Measurements from ENCODE around the gene FUT3.

FUT3 gene

GRCh38 chr19:5811117-5811516 is 40.1 kb downstream of the FUT3 start:
- Histone ChIP-seq H3K9ac (ENCODE audit: low read depth, low read length) (no peak overlapping the region), H3K27me3 (ENCODE audit: insufficient read depth, low read length) (peaks cover 7% of the 10 kb centered on the region; the same call in 1 of the 2 replicates), H3K36me3 (ENCODE audit: insufficient read depth, low read depth, low read length) (no peaks in the 10 kb centered on the region), H3K4me3 (ENCODE audit: low read length) (no peak overlapping the region), H3K27ac (ENCODE audit: low read length) (no peak overlapping the region), H3K4me1 (ENCODE audit: insufficient read depth, low read length) (no peaks in the 10 kb centered on the region; the same call in 1 of the 2 replicates), H3K9me3 (ENCODE audit: insufficient read depth, low read depth, low read length) (no peaks in the 10 kb centered on the region)

GRCh38 chr19:5809469-5809868 is 41.8 kb downstream of the FUT3 start:
- Histone ChIP-seq H3K9ac (ENCODE audit: low read depth, low read length) (no peak overlapping the region), H3K9me3 (ENCODE audit: insufficient read depth, low read depth, low read length) (no peaks in the 10 kb centered on the region), H3K27me3 (ENCODE audit: insufficient read depth, low read length) (peaks cover 14% of the 10 kb centered on the region; the same call in 1 of the 2 replicates), H3K4me1 (ENCODE audit: insufficient read depth, low read length) (no peaks in the 10 kb centered on the region; the same call in 1 of the 2 replicates), H3K27ac (ENCODE audit: low read length) (no peak overlapping the region), H3K36me3 (ENCODE audit: insufficient read depth, low read depth, low read length) (no peaks in the 10 kb centered on the region), H3K4me3 (ENCODE audit: low read length) (no peak overlapping the region)

GRCh38 chr19:5809053-5809452 is 42.2 kb downstream of the FUT3 start:
- Histone ChIP-seq H3K9ac (ENCODE audit: low read depth, low read length) (no peak overlapping the region), H3K4me3 (ENCODE audit: low read length) (no peak overlapping the region), H3K36me3 (ENCODE audit: insufficient read depth, low read depth, low read length) (no peaks in the 10 kb centered on the region), H3K4me1 (ENCODE audit: insufficient read depth, low read length) (no peaks in the 10 kb centered on the region; the same call in 1 of the 2 replicates), H3K27me3 (ENCODE audit: insufficient read depth, low read length) (peaks cover 14% of the 10 kb centered on the region; the same call in 1 of the 2 replicates), H3K9me3 (ENCODE audit: insufficient read depth, low read depth, low read length) (no peaks in the 10 kb centered on the region), H3K27ac (ENCODE audit: low read length) (no peak overlapping the region)

GRCh38 chr19:5808120-5808816 is 43.0 kb downstream of the FUT3 start:
- peaks cover 20% of the 10 kb centered on the region for H3K27me3 ChIP-seq (ENCODE audit: insufficient read depth, low read length)
- no peak overlapping the region for H3K4me3 ChIP-seq (ENCODE audit: low read length)
- H3K9ac ChIP-seq (ENCODE audit: low read depth, low read length) = no peak overlapping the region
- H3K4me1 ChIP-seq (ENCODE audit: insufficient read depth, low read length) = no peaks in the 10 kb centered on the region; the same call in 1 of the 2 replicates
- H3K9me3 ChIP-seq (ENCODE audit: insufficient read depth, low read depth, low read length) = no peaks in the 10 kb centered on the region
- H3K36me3 ChIP-seq (ENCODE audit: insufficient read depth, low read depth, low read length) = no peaks in the 10 kb centered on the region
- H3K27ac ChIP-seq (ENCODE audit: low read length) = no peak overlapping the region

GRCh38 chr19:5806905-5807304 is 44.3 kb downstream of the FUT3 start:
- Histone ChIP-seq H3K27ac (ENCODE audit: low read length) (no peak overlapping the region), H3K9ac (ENCODE audit: low read depth, low read length) (no peak overlapping the region), H3K4me3 (ENCODE audit: low read length) (no peak overlapping the region), H3K9me3 (ENCODE audit: insufficient read depth, low read depth, low read length) (no peaks in the 10 kb centered on the region), H3K4me1 (ENCODE audit: insufficient read depth, low read length) (no peaks in the 10 kb centered on the region; the same call in 1 of the 2 replicates), H3K27me3 (ENCODE audit: insufficient read depth, low read length) (peaks cover 31% of the 10 kb centered on the region), H3K36me3 (ENCODE audit: insufficient read depth, low read depth, low read length) (no peaks in the 10 kb centered on the region)

GRCh38 chr19:5806133-5806489 is 45.1 kb downstream of the FUT3 start:
- no peak overlapping the region; the same call in 1 of the 2 replicates for H3K9ac ChIP-seq (ENCODE audit: low read depth, low read length)
- H3K27me3 ChIP-seq (ENCODE audit: insufficient read depth, low read length) = peaks cover 34% of the 10 kb centered on the region
- no peaks in the 10 kb centered on the region; the same call in 1 of the 2 replicates for H3K4me1 ChIP-seq (ENCODE audit: insufficient read depth, low read length)
- H3K36me3 ChIP-seq (ENCODE audit: insufficient read depth, low read depth, low read length) = no peaks in the 10 kb centered on the region
- no peaks in the 10 kb centered on the region for H3K9me3 ChIP-seq (ENCODE audit: insufficient read depth, low read depth, low read length)
- H3K4me3 ChIP-seq (ENCODE audit: low read length) = peak overlapping the region; percentile 49; the same call in 1 of the 2 replicates
- H3K27ac ChIP-seq (ENCODE audit: low read length) = no peak overlapping the region

- Histone ChIP-seq H3K27me3 (ENCODE audit: insufficient read depth, low read length) (peaks cover 34% of the 10 kb centered on the region), H3K4me1 (ENCODE audit: insufficient read depth, low read length) (no peaks in the 10 kb centered on the region; the same call in 1 of the 2 replicates), H3K36me3 (ENCODE audit: insufficient read depth, low read depth, low read length) (no peaks in the 10 kb centered on the region), H3K9me3 (ENCODE audit: insufficient read depth, low read depth, low read length) (no peaks in the 10 kb centered on the region), H3K27ac (ENCODE audit: low read length) (no peak overlapping the region), H3K4me3 (ENCODE audit: low read length) (peak overlapping the region; percentile 58; the same call in 1 of the 2 replicates), H3K9ac (ENCODE audit: low read depth, low read length) (no peak overlapping the region; the same call in 1 of the 2 replicates)
Observed at GRCh38 chr19:5805462-5806132, 45.7 kb downstream of the FUT3 start.

- Histone ChIP-seq H3K9ac (ENCODE audit: low read depth, low read length) (no peak within 1 kb of the TSS), H3K4me1 (ENCODE audit: insufficient read depth, low read length) (no peaks in the 10 kb centered on the region; the same call in 1 of the 2 replicates)
Observed at GRCh38 chr19:5804516-5805461, 46.5 kb downstream of the FUT3 start, which contains the start of gene NRTN. TSS of gene NRTN (plus strand) at chr19:5805067. CDS start at chr19:5824166, 19,099 bp downstream.

GRCh38 chr19:5803752-5804515 is 47.3 kb downstream of the FUT3 start:
- Histone ChIP-seq H3K4me1 (ENCODE audit: insufficient read depth, low read length) (no peaks in the 10 kb centered on the region; the same call in 1 of the 2 replicates), H3K27ac (ENCODE audit: low read length) (no peak overlapping the region), H3K27me3 (ENCODE audit: insufficient read depth, low read length) (peaks cover 34% of the 10 kb centered on the region), H3K36me3 (ENCODE audit: insufficient read depth, low read depth, low read length) (no peaks in the 10 kb centered on the region), H3K9ac (ENCODE audit: low read depth, low read length) (peak overlapping the region; percentile 71; the same call in 1 of the 2 replicates), H3K4me3 (ENCODE audit: low read length) (peak overlapping the region; percentile 61), H3K9me3 (ENCODE audit: insufficient read depth, low read depth, low read length) (no peaks in the 10 kb centered on the region)

More at GRCh38 chr19:5804516-5805461, 46.5 kb downstream of the FUT3 start, which contains the start of gene NRTN:
- H3K36me3 ChIP-seq (ENCODE audit: insufficient read depth, low read depth, low read length) = no peaks in the 10 kb centered on the region
- H3K9me3 ChIP-seq (ENCODE audit: insufficient read depth, low read depth, low read length) = no peaks in the 10 kb centered on the region
- H3K4me3 ChIP-seq (ENCODE audit: low read length) = peak within 1 kb of the TSS; percentile 58; the same call in 1 of the 2 replicates
- H3K27ac ChIP-seq (ENCODE audit: low read length) = no peak within 1 kb of the TSS
- H3K27me3 ChIP-seq (ENCODE audit: insufficient read depth, low read length) = peaks cover 34% of the 10 kb centered on the region

- Histone ChIP-seq H3K4me3 (ENCODE audit: low read length) (peak overlapping the region; percentile 61), H3K36me3 (ENCODE audit: insufficient read depth, low read depth, low read length) (no peaks in the 10 kb centered on the region), H3K27me3 (ENCODE audit: insufficient read depth, low read length) (peaks cover 34% of the 10 kb centered on the region), H3K4me1 (ENCODE audit: insufficient read depth, low read length) (no peaks in the 10 kb centered on the region; the same call in 1 of the 2 replicates), H3K27ac (ENCODE audit: low read length) (no peak overlapping the region), H3K9me3 (ENCODE audit: insufficient read depth, low read depth, low read length) (no peaks in the 10 kb centered on the region), H3K9ac (ENCODE audit: low read depth, low read length) (peak overlapping the region; percentile 71; the same call in 1 of the 2 replicates)
Observed at GRCh38 chr19:5803441-5803751, 47.9 kb downstream of the FUT3 start.

Measured in iPS-20b (cell line).